PFSK-1 (cell line): Measurements from ENCODE around the gene KIAA2012.

Source experiments
- POLR2AphosphoS5 ChIP-seq: IDR thresholded peaks from 2 replicates; pipeline ENCODE4 v1.6.1; 2012; ENCODE audit warnings: low read depth, mild to moderate bottlenecking, control low read depth, low read length, moderate library complexity
- TAF1 ChIP-seq: IDR thresholded peaks from 2 replicates; pipeline ENCODE4 v1.6.1; 2012; ENCODE audit warnings: low read length, control low read depth, borderline replicate concordance; ENCODE audit not compliant: insufficient read depth
- TF ChIP-seq, protein P1 (sequence below), 2 experiments: IDR thresholded peaks; 2 replicates each; pipeline versions ENCODE4 v1.6.1 to v1.8.0; 2011 to 2012; ENCODE audit warnings: low read depth in 2 of 2, low read length in 2 of 2, control low read depth in 1 of 2, inconsistent platforms in 1 of 2, mild to moderate bottlenecking in 1 of 2, moderate library complexity in 1 of 2; ENCODE audit not compliant: insufficient read depth in 1 of 2

DNA sequence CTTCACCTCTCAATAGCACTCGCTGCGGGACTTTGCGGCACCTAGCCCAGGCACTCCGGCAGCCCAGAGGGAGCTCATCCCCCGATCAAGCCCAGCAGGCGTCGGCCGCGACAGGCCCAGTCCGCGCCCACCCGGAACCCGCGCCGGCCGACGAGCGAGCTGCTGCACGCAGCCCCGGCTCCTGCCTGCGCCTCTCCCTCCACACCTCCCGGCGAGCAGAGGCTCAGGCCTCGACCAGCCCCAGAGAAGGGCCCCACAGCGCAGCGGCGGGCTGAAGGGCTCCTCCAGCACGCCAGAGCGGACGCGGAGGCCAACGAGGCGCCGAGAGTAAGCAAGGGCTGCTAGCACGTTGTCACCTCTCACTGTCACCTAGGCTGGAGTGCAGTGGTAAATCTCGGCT is 63.5 kb downstream of the KIAA2012 start:
- TF ChIP-seq POLR2AphosphoS5 (no peak), TAF1 (no peak)
- TF ChIP-seq, protein P1, sequence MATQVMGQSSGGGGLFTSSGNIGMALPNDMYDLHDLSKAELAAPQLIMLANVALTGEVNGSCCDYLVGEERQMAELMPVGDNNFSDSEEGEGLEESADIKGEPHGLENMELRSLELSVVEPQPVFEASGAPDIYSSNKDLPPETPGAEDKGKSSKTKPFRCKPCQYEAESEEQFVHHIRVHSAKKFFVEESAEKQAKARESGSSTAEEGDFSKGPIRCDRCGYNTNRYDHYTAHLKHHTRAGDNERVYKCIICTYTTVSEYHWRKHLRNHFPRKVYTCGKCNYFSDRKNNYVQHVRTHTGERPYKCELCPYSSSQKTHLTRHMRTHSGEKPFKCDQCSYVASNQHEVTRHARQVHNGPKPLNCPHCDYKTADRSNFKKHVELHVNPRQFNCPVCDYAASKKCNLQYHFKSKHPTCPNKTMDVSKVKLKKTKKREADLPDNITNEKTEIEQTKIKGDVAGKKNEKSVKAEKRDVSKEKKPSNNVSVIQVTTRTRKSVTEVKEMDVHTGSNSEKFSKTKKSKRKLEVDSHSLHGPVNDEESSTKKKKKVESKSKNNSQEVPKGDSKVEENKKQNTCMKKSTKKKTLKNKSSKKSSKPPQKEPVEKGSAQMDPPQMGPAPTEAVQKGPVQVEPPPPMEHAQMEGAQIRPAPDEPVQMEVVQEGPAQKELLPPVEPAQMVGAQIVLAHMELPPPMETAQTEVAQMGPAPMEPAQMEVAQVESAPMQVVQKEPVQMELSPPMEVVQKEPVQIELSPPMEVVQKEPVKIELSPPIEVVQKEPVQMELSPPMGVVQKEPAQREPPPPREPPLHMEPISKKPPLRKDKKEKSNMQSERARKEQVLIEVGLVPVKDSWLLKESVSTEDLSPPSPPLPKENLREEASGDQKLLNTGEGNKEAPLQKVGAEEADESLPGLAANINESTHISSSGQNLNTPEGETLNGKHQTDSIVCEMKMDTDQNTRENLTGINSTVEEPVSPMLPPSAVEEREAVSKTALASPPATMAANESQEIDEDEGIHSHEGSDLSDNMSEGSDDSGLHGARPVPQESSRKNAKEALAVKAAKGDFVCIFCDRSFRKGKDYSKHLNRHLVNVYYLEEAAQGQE (IDR thresholded peaks at IDR 0.05; ENCODE audit: insufficient read depth in 1 of 2, low read depth in 2 of 2, low read length in 2 of 2) = no peak
